K562 (cell line): ENCODE data around the gene C1QTNF5. TPM values are rescaled to one million over a fixed set of nuclear protein-coding genes. Genes with fewer than 3 reads are reported as not detected.

Experiments used
- CBFA2T3 ChIP-seq: fragments of 450-650 bp; IDR thresholded peaks from 2 replicates; pipeline ENCODE4 v1.6.1; 2017
- CTBP1 ChIP-seq: fragments of 450-650 bp; IDR thresholded peaks from 2 replicates; pipeline ENCODE4 v1.6.1; 2016; ENCODE audit warnings: borderline replicate concordance
- FOXA1 ChIP-seq: fragments of 450-650 bp; IDR thresholded peaks from 2 replicates; pipeline ENCODE4 v1.6.1; 2016; ENCODE audit warnings: mild to moderate bottlenecking, borderline replicate concordance
- GABPB1 ChIP-seq: sonication (generic); formaldehyde crosslinking; IDR thresholded peaks from 2 replicates; pipeline ENCODE4 v1.8.0; 2022; ENCODE audit warnings: mild to moderate bottlenecking, missing genetic modification reagents
- NFXL1 ChIP-seq: fragments of 450-650 bp; formaldehyde crosslinking; IDR thresholded peaks from 2 replicates; pipeline ENCODE4 v1.4.0; 2021; ENCODE audit warnings: mild to moderate bottlenecking
- PHF8 ChIP-seq: fragments of 200-600 bp; sonication (generic); IDR thresholded peaks from 2 replicates; pipeline ENCODE4 v1.6.1; 2012; ENCODE audit warnings: mixed run types, mild to moderate bottlenecking, inconsistent platforms, low read length, moderate library complexity, borderline replicate concordance
- SMAD4 ChIP-seq: fragments of 250-450 bp; sonication (Bioruptor Pico); conservative IDR thresholded peaks from 2 replicates; pipeline ENCODE4 v1.8.0; 2021; ENCODE audit warnings: inconsistent platforms, mild to moderate bottlenecking, moderate library complexity
- SMARCA4 ChIP-seq: fragments of 450-650 bp; IDR thresholded peaks from 2 replicates; pipeline ENCODE4 v1.6.1; 2016
- SMARCE1 ChIP-seq: fragments of 450-650 bp; IDR thresholded peaks from 2 replicates; pipeline ENCODE4 v1.7.1; 2016; ENCODE audit warnings: mild to moderate bottlenecking
- STAG1 ChIP-seq: sonication (generic); formaldehyde crosslinking; IDR thresholded peaks from 2 replicates; pipeline ENCODE4 v1.5.0; 2020; ENCODE audit warnings: missing genetic modification reagents, borderline replicate concordance
- STAT5B ChIP-seq: fragments of 250-450 bp; sonication (Bioruptor Pico); IDR thresholded peaks from 2 replicates; pipeline ENCODE4 v1.8.0; 2021; ENCODE audit warnings: mild to moderate bottlenecking, inconsistent platforms
- TAF7 ChIP-seq: fragments of 450-650 bp; IDR thresholded peaks from 2 replicates; pipeline ENCODE4 v1.6.1; 2016; ENCODE audit warnings: missing genetic modification characterization, missing compliant biosample characterization
- ZNF174 ChIP-seq: fragments of 250-450 bp; sonication (Bioruptor Pico); IDR thresholded peaks from 2 replicates; pipeline ENCODE4 v1.4.0; 2020; ENCODE audit warnings: mild to moderate bottlenecking
- ZNF175 ChIP-seq: fragments of 200-800 bp; sonication (Bioruptor generic); IDR thresholded peaks from 2 replicates; pipeline ENCODE4 v1.6.1; 2016; ENCODE audit warnings: low read depth, mild to moderate bottlenecking, missing genetic modification characterization, missing compliant biosample characterization
- ZNF3 ChIP-seq: fragments of 250-450 bp; sonication (Bioruptor Pico); IDR thresholded peaks from 2 replicates; pipeline ENCODE4 v1.5.0; 2021; ENCODE audit warnings: mild to moderate bottlenecking, moderate library complexity
- polyA plus RNA-seq, 8 experiments: library from polyadenylated mRNA; depleted of rRNA in 4 of 8; stranded (reverse) in 5 of 8; unstranded in 3 of 8; fragments of >200 nt; fragmentation: Nextera tagmentation in 2 of 8; fragmentation: Illumina TruSeq in 1 of 8; extraction: Ambion mirVana in 2 of 8; extraction: Trizol in 1 of 8; gene quantifications; 2 replicates each; pipeline versions ENCODE4 v1.2.1 to v1.2.3, GENCODE V29; 2011 to 2014; ENCODE audit warnings: inconsistent platforms in 1 of 8, missing spikeins in 1 of 8
- total RNA-seq, 7 experiments: library from RNA; depleted of rRNA in 6 of 7; stranded (reverse); fragments of >200 nt in 6 of 7; fragmentation: Illumina TruSeq in 2 of 7; extraction: Trizol in 2 of 7; gene quantifications; 2 replicates each; pipeline versions ENCODE4 v1.2.1 to v1.2.3, GENCODE V29; 2011 to 2021; ENCODE audit warnings: low replicate concordance in 1 of 7
- TF ChIP-seq, protein P1 (sequence below), 2 experiments: fragments of 450-650 bp; IDR thresholded peaks; 2 replicates each; pipeline ENCODE4 v1.6.1; 2016; ENCODE audit warnings: mild to moderate bottlenecking in 2 of 2, borderline replicate concordance in 1 of 2, low read depth in 1 of 2, moderate library complexity in 1 of 2
- TF ChIP-seq, protein P2 (sequence below): sonication (generic); formaldehyde crosslinking; IDR thresholded peaks from 2 replicates; pipeline ENCODE4 v1.8.0; 2022; ENCODE audit warnings: mild to moderate bottlenecking, missing genetic modification reagents, borderline replicate concordance

Gene C1QTNF5
- total and polyA plus RNA-seq, 9 of the 15 experiments (the other 6 are each of a cell fraction or from before 2014, with no cell fraction given): 0.07 to 0.76 (median 0.24) TPM; not detected in 1

DNA sequence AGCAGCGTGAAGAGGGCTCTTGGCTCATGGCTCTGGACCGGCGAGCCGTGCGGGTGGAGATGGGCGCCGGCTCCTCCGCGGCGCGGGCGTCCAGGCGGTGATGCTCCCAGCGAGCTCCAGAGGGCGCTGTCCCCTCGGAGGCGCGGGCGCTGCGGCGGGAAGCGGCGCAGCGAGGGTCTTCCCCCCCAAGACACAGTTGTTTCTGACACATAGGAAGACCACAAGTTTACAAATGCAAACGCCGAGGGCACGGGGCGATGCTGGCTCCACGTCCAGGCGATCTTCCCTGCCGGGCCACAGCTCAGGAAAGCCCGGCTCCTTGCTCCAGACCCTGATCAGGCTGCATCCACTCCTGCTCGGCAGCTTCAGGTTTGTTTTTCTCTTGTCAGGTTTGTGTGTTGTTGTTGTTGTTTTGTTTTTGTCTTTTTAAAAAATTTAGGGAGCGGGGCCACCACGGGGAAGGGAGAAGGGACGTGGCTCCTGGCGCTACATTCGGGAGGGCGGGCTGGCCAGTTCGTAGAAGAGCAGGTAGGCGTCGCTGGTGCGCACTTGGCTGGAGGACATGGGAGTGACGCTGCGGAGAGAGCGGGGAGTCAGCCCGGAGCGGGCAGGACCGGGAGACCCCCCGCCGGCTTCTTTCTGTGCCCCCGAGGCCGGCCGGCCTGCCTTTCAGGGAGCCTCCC is 15.8 kb upstream of the C1QTNF5 start (continued):
- TF ChIP-seq, protein P1, sequence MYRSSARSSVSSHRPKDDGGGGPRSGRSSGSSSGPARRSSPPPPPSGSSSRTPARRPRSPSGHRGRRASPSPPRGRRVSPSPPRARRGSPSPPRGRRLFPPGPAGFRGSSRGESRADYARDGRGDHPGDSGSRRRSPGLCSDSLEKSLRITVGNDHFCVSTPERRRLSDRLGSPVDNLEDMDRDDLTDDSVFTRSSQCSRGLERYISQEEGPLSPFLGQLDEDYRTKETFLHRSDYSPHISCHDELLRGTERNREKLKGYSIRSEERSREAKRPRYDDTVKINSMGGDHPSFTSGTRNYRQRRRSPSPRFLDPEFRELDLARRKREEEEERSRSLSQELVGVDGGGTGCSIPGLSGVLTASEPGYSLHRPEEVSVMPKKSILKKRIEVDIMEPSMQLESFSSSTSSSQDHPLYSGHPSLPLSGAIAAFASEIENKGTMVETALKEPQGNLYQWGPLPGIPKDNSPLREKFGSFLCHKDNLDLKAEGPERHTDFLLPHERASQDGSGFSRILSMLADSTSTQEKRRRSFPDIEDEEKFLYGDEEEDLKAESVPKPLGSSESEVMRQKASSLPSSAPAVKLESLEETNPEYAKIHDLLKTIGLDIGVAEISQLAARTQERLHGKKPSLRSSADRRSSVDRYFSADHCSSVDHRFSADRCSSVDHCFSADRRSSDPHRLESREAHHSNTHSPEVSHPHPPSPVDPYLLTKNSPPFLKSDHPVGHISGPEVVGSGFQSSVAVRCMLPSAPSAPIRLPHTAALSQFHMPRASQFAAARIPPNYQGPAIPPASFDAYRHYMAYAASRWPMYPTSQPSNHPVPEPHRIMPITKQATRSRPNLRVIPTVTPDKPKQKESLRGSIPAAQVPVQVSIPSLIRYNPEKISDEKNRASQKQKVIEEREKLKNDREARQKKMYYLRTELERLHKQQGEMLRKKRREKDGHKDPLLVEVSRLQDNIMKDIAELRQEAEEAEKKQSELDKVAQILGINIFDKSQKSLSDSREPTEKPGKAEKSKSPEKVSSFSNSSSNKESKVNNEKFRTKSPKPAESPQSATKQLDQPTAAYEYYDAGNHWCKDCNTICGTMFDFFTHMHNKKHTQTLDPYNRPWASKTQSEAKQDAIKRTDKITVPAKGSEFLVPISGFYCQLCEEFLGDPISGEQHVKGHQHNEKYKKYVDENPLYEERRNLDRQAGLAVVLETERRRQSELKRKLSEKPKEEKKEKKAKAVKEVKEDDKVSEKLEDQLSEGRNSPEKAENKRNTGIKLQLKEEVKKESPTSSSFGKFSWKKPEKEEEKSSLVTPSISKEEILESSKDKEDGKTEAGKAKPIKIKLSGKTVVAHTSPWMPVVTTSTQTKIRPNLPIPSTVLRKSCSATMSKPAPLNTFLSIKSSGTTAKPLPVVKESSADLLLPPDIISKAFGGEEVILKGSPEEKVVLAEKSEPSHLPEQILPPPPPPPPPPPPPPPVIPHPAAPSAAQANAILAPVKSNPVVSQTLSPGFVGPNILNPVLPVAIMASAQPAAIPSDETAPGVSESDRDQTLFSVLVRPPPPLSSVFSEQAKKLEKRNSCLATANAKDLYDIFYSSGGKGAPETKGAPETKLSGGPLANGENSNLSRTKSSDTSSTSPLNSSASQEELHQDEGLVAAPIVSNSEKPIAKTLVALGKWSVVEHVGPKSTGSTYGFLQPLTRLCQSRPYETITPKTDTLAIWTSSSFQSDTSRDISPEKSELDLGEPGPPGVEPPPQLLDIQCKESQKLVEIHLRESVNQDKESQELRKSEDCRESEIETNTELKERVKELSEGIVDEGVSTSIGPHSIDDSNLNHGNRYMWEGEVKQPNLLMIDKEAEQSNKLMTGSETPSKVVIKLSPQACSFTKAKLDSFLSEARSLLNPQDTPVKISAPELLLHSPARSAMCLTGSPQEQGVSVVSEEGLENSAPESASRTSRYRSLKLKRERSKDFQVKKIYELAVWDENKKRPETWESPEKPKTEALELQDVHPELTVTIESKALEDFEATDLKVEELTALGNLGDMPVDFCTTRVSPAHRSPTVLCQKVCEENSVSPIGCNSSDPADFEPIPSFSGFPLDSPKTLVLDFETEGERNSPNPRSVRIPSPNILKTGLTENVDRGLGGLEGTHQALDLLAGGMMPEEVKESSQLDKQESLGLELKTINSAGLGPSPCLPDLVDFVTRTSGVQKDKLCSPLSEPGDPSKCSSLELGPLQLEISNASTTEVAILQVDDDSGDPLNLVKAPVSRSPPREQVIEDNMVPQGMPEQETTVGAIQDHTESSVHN (IDR thresholded peaks at IDR 0.05; ENCODE audit: borderline replicate concordance in 1 of 2, low read depth in 1 of 2): no peak
- TF ChIP-seq SMARCA4: peak; percentile 47; the same call in 1 of the 2 replicates
- TF ChIP-seq GABPB1: no peak
- no peak for TF ChIP-seq ZNF175 (CRISPR knock-in tag)
- no peak for TF ChIP-seq ZNF3 (CRISPR knock-in tag)
- TF ChIP-seq STAG1 (CRISPR knock-in tag): no peak; the same call in 1 of the 2 replicates
- TF ChIP-seq TAF7 (tag): no peak
- TF ChIP-seq SMARCE1: peak; percentile 49; the same call in 1 of the 2 replicates
- TF ChIP-seq SMAD4: no peak
- TF ChIP-seq STAT5B (CRISPR knock-in tag): no peak
- no peak for TF ChIP-seq FOXA1
- TF ChIP-seq, protein P2, sequence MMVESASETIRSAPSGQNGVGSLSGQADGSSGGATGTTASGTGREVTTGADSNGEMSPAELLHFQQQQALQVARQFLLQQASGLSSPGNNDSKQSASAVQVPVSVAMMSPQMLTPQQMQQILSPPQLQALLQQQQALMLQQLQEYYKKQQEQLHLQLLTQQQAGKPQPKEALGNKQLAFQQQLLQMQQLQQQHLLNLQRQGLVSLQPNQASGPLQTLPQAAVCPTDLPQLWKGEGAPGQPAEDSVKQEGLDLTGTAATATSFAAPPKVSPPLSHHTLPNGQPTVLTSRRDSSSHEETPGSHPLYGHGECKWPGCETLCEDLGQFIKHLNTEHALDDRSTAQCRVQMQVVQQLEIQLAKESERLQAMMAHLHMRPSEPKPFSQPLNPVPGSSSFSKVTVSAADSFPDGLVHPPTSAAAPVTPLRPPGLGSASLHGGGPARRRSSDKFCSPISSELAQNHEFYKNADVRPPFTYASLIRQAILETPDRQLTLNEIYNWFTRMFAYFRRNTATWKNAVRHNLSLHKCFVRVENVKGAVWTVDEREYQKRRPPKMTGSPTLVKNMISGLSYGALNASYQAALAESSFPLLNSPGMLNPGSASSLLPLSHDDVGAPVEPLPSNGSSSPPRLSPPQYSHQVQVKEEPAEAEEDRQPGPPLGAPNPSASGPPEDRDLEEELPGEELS (CRISPR knock-in tag): no peak
- TF ChIP-seq CTBP1: 0 out of 2 replicates have a peak, but pooled peaks have one; percentile 35
- TF ChIP-seq NFXL1 (CRISPR knock-in tag): no peak
- TF ChIP-seq CBFA2T3: no peak
- no peak for TF ChIP-seq ZNF174
- peak; percentile 15; the same call in 1 of the 2 replicates for TF ChIP-seq PHF8
